ENCODE measurements around the gene MOB2.

DNA sequence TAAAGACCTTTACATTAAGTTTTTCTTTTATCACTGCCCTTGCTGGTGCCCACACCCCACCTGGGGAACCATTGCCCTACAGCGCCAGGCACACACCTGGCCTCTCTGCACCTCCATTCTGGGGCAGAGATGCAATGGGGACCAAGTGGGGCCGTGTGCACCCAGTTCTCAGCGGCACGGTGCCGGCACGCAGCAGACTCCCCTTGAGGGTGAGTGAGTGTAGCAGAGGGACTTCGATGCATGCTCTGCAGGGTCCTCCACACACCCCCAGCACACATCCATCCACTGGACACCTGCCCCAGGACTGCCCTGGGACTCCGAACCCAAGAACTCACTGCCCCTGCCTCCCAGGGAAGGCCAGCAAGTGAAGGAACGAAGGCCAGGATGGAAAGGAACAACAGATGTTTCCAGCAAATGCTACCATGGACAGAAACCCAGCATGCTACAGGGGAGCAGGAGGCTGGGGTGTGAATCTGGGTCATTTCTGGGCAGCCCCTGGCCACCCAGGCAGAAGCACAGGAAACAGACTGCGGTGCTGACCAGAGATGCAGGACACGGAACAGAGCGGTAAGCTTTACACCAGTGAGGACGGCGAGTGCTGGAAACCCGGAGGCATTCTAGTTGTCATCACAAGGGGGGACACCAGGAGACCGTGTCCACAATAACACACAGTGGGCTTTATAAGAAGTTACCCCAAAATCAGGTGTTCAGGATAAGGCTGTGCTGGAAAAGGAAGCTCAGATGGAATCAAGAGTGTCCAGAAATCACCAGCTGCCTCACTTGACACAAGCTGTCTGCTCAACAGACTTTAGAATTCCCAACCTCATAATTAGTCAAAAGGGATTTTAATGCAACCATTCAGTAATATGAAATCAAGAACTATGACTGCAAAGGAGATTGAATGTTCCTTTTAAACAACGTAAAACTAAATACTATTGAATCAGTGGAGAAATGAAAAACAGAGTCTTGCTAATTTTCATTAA lies 32.7 kb upstream of the MOB2 start:
- TF ChIP-seq, protein P1, sequence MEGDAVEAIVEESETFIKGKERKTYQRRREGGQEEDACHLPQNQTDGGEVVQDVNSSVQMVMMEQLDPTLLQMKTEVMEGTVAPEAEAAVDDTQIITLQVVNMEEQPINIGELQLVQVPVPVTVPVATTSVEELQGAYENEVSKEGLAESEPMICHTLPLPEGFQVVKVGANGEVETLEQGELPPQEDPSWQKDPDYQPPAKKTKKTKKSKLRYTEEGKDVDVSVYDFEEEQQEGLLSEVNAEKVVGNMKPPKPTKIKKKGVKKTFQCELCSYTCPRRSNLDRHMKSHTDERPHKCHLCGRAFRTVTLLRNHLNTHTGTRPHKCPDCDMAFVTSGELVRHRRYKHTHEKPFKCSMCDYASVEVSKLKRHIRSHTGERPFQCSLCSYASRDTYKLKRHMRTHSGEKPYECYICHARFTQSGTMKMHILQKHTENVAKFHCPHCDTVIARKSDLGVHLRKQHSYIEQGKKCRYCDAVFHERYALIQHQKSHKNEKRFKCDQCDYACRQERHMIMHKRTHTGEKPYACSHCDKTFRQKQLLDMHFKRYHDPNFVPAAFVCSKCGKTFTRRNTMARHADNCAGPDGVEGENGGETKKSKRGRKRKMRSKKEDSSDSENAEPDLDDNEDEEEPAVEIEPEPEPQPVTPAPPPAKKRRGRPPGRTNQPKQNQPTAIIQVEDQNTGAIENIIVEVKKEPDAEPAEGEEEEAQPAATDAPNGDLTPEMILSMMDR (conservative IDR thresholded peaks at IDR 0.05; ENCODE audit: low read length): no peak
- no peak for TF ChIP-seq EZH2phosphoT487 (IDR thresholded peaks at IDR 0.05; ENCODE audit: borderline replicate concordance)
